Measurements from ENCODE around the gene DFFA.
"Not testable (repeated sequence)": the region's sequence is repeated elsewhere in the genome, so short reads cannot be mapped to it uniquely, and the experiment has no call there.

Gene DFFA

DNA sequence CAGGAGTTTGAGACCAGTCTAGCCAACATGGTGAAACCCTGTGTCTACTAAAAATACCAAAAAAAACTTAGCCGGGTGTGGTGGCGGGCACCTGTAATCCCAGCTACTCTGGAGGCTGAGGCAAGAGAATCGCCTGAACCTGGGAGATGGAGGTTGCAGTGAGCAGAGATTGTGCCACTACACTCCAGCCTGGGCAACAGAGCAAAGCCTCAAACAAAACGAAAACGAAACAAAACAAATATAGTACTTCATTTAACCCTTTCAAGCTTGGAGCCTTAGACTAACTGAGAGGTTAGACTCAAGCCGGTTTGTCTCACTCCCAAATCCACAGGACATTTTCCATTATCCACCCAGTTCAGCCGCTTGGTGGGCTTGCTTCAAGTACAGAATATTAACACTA, 14.9 kb downstream of the DFFA start:
- DNase-seq, result not testable (repeated sequence)

DNA sequence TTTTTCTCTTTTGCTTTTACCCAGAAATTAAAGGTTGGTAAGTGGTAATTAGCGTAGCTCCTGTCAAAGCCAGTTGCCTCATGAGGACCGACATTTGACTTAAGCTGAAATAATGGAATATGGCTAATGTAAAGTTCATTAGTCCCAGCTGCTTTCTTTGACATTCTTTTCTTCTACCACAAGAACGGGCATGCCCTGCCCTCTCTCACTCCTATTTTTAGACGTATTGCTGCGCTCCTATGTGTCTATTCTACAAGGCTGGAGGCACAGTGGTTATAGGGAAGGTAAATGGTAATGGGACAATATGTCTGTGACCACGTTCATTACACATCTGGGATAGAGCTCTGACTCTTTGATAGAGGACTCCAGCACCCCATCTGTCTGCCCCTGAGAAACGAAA, 15.7 kb downstream of the DFFA start:
- DNase-seq, result no peak

DNA sequence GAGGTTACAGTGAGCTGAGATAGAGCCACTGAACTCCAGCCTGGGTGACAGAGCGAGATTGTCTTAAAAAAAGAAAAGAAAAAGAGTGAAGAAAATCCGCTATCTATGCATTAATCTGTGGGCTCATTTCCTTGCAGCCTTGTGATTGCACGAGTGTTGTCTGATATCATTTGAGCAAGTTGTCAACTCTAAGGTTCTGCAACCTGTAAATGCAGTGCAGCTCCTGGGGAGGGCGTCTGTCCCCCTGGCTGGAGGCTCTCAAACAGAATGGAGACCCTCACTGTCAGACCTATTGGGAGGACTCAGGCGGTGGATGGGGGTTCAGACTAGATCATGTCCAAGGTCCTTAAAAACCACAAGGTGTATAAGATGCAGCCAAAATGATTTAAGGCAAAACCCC, 16.3 kb downstream of the DFFA start:
- DNase-seq, result no peak

DNA sequence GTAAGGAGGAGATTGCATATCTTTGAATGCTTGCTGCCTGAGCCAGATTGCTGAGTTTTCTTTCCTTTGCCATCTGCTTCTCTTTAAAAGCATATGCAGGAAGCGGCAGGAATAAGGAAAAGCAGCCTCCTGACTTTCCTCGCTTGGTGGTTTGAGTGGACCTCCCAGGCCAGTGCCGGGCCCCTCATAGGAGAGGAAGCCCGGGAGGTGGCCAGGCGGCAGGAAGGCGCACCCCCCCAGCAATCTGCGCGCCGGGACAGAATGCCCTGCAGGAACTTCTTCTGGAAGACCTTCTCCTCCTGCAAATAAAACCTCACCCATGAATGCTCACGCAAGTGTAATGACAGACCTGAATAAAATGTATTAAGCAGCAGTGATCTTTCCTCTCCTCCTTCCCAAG, 21.0 kb downstream of the DFFA start:
- no peak for DNase-seq

DNA sequence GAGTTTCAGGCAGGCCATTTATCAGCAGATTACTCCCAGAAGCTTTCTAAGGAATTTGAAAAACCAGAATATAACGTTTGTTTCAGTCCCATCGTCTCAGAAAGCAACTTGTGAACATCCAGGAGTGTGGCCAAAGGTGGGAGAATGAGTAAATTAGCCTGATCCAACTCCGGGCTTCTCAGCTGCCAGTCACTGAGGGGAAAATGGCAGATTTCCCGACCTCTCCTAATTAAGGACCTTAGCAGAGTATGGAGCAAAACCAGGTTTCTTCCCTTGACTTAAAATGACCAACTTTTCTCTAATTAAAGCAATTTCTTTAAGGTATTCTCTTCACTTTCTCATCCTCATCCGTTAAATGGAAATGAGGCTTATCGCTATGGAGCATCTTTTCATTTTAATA, 21.5 kb downstream of the DFFA start:
- DNase-seq, result no peak

DNA sequence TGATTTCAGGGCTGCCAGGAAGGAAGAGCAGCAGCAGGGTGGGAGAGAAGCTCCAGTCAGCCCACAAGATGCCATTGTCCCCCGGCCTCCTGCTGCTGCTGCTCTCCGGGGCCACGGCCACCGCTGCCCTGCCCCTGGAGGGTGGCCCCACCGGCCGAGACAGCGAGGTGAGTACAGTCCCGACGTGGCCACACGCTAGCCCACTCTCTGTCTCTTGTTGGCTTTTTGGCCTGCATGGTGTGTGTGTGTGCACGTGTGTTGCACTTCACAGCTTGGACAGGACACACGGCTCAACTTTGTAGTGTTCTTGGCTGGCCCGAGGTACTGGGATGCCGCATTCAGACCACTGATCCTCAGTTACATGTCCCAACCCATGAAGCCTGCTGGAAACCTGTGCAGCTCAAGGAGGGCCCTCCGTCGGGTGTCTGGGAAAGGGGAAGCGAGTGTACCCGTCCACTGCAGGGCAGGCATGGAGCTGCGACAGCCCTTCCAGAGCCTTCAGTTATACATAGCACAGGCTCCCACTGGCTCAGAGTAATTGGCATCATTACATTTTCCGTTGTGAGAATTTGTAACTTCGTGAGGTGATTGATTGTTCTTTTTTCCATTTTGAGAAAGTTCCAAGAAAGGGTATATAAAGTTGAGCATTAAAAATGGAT, 22.0 kb downstream of the DFFA start:
- no peak for DNase-seq

DNA sequence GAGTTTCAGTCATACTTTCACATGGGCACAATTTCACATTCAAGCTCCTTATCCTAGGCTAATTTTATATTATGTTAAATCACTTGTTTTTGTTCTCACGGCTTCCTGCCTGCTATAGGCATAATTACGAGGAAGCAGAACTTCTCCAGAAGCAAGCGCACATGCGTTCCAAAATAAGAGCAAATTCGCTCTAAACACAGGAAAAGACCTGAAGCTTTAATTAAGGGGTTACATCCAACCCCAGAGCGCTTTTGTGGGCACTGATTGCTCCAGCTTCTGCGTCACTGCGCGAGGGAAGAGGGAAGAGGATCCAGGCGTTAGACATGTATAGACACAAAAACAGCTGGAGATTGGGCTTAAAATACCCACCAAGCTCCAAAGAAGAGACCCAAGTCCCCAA, 22.6 kb downstream of the DFFA start, which contains the start of gene CORT:
CORT (plus strand) TSS at position 281 of the 400 bp plus-strand sequence. CDS start 193 bp downstream, outside the sequence.
- DNase-seq, result no peak

DNA sequence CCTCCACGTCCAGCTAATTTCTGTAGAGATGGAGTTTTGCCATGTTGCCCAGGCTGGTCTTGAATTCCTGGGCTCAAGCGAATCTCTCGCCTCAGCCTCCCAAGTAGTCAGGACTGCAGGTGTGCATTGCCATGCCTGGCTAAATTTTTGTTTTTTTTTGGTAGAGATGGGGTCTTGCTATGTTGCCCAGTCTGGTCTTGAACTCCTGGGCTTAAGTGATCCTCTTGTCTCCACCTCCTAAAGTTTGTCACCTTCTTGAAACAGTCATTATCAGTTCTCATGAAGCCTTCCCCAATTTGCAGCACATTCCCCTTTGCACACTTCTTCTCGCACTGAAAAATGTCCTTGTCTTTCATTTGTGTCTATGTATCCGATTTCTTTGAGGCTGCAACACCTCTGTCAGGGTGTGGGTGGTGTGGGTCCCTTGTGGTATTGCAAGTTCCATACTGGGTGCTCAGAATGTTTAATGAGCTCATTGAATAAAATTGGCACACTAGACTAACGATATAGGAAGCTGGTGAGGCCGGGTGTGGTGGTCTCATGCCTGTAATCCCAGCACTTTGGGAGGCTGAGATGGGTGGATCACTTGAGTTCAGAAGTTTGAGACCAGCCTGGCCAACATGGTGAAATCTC, 25.4 kb downstream of the DFFA start:
- DNase-seq, result no peak

DNA sequence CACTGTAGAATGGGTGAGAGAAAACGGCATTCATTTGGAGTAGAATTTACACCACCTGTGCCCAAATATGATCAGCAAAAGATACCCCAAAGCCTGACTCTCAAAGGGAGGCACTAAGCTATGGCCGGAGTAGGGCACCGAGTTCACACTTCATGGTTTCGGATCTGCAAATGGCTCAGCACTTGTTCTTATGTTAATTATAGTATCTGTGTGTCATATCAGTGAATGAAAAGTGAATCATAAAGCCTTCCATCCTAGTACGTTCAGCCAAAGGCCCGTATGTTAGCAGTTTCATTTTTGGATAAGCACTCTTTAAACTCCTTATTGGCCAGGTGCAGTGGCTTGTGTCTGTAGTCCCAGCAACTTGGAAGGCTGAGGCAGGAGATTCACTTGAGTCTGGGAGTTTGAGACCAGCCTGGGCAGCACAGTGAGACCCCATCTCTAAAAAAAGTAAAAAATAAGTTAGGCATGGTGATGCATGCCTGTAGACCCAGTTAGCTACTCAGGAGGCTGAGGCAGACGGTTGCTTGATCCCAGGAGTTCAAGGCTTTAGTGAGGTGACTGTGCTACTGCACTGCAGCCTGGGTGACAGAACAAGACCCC, 27.4 kb downstream of the DFFA start:
- DNase-seq, result no peak

DNA sequence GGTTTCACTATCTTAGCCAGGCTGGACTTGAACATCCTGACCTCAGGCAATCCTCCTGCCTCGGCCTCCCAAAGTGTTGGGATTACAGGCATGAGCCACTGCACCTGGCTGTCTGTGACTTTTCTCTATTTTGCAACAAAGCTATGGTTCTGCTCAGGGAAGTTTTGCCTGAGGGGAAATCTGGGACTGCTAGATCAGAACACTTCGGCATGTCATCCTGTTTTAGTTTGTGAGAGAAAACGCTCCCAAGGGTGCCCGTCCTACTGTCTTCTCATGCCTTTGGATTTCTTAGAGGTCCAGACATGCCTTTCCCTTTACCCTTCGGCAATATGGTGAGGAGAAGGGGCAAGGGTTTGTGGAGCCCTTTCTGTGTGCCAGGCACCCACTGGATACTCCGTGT, 28.1 kb downstream of the DFFA start:
- no peak for DNase-seq

DNA sequence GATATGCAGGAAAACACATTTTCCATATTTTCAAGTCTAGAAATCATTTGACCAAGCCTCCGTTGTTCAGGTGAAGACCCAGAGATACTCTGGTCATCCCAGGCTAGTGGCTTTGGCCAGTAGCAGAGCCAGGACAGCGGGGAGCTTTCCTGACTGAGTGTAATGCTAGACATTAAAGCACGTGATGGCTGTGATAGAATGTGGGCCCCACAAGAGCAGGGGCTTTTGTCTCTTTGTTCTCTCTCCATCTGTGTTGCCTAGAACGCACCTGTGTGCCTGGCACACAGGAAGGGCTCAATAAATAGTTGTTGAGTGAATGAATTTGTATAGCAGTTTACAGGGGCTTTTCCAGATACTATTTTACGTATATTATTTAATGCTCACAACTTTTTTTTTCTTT, 31.5 kb downstream of the DFFA start:
- DNase-seq, result no peak

DNA sequence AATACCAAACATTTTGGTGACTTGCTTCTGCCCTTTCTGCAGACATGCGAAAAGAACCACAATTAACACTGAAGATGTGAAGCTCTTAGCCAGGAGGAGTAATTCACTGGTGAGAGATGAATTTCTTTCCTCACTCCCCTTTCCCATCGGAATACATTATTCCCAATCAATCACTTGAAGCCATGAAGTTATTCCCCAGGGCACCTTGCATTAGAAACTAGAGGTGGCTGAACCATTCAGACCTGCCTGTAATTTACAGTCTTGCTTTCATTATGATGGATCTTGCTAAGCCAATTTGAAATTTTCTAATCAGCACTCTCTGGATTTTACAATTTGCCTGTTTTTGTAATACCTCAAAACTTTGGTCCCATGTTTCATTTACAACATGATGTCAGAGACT, 32.0 kb downstream of the DFFA start:
- DNase-seq, result no peak

DNA sequence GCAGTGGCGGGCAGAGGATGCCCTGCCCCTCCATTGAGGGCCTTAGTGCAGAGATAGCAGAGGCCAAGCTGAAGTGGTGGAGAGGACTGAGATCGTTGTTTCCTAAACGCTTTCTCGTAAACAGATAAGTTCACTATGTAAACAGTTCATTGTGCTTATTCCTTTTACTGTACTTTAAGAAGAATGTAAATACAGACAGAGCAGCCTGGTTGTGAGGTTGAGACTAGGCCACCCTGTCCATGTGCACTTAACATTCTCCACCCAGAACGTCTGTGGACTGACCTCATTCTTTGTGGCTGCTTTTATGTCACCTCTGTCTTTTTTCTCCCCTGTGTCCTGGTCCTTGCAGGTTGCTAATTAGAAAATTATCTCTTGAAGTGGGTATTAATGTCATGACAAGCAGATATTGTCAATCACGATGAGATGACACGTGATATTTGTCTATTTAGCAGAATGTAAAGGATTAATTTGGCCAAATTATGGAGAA, 33.6 kb downstream of the DFFA start:
- DNase-seq, result no peak

DNA sequence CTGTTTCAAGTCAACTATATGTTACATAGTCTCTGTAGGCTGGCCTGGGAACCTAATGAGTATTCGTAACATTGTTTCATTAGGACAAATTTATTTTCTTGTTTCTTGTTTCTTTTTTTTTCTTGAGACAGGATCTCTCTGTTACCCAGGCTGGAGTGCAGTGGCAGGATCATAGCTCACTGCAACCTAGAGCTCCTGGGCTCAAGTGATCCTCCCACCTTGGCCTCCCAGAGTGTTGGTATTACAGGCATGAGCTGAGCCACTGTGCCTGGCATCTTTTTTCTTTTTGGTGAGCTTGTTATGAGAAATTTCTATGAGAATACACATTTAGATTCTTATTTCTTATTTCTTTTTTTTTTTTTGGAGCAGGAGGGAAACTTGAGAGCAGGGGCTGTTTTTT, 35.3 kb downstream of the DFFA start:
- no peak for DNase-seq

DNA sequence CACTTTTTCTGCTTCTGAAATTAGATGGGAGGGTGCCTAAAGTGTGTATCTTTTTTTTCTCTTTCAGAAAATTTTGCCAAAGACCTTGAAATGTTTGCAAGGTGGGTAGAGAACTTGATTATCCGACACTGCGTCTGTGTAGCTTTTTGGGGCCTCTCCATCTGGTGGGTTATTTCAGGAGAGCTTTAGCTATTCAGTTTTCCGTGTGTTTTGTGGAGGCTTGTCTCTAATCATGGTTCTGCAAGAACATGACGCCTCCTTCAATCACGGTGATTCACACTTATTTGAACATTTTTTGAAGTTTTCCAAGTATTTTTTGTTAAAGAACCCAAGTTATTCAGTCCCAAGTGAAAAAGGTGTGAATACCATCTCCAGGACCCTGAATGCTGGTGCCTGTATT, 37.7 kb downstream of the DFFA start:
- DNase-seq, result no peak

DNA sequence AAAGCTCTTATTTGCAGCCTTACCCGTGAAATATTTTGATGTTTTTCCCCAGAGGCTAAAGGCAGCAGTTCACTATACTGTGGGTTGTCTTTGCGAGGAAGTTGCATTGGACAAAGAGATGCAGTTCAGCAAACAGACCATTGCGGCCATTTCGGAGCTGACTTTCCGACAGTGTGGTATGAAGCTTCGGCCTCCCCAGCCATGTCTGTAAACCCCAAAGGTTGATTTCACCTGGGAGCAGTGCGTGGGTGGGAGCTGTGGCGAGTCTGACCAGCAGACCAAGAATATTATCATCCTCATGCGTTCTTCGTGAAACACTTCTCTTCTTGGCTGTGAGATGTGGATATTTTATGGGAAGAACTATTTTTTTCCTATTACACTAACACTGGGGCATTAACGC, 38.5 kb downstream of the DFFA start:
- DNase-seq, result no peak

DNA sequence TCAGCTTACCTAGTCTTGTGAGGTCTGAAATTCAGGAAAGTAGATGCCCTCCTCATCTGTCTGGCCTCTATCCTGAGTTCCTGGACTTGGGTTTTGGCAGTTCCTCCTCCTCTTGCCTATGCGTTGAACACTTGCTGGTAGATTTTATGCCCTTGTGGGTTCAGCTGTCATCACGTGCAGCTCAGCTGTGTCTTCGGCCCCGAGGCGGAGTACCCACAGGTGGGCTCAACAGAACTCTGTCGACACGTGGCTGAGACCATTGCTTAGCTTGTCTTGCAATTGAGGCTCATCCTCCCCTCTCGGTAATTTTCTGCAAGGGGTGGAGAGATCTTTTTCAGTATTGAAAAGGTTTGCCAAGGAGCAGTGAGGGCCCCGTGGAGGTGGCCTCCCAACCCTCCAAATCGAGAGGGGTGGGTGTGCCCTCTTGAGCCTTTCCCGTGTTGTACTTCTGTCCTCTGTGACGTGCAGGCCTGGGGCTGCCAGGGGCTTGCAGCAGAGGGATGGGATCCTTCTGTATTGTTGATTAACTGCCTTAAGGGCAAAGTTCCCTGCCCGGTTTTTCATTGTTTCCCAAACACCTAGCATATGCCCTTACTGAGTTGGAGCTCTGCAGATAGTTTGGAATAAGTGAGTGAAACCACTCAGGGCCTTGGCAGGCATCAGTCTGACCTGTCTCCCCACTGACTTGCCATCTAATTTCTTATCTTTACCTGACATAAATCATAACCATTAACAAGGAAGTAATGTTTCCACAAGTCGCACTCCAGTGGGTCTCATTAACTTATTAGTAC, 39.2 kb downstream of the DFFA start:
- DNase-seq, result no peak

DNA sequence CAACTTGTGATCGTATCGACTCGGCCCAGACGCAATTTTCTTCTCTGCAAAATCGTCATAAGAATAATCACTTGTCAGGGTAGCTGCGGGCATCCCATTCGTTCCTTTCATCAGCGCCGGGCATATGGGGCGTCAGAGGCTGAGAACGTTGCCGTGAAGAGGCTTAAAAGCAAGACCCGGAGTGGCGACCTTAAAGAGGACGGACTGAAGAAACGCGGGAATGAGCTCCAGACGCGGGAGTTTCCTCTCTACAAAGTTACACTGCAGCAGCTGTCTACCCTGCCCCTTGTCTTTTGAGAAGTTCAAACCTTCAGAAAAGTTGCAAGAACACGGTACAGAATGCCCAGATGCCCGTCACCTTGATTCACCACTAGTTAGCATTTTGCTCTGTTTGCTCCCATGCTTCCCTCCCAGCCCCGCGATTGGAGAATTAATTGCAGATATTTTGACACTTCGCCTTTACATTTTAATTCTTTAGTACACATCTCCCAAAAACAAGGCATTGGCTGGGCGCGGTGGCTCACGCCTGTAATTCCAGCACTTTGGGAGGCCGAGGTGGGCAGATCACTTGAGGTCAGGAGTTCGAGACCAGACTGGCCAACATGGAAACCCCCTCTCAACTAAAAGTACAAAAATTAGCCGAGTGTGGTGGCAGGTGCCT, 41.1 kb downstream of the DFFA start:
- DNase-seq, result no peak

DNA sequence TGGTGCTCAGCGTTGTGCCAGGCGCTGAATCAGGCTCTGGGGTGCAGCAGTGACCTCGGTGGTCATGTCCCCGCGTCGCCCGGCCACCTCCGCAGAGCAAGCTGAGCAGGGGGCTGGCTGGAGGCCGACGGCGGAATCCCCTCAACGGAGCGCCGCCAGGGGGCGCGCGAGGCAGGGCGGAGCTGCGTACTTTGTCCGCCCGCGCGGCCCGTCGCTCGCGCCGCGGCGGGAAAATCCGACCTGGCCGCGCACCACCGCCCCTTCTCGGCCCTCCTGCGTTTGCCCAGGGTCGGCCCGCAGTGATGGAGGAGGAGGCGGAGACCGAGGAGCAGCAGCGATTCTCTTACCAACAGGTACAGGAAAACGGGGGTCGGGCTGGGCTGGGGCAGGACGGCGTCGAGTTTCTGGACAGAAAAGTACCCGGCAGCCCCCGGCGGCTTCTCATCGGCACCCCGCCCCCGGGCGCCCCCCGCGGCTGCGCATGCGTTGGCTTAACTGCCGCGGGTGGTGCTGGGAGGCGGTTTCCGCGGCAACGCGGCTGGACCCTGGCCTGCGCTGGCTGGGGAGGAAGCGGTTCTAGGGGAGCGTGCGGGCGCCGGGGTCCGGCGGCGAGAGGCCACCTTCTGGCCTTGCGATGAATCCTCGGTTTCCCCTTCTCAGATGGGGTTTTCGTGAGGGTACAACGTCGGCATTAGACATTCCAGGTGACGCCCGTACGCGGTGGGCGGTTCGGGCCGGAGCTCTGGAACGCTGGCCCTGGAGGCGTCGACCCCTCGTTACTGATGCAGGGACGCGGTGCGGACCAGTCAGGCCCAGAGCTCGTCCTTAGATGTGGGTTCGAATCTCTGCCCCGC, 41.9 kb downstream of the DFFA start, which contains the start of gene CENPS:
CENPS (plus strand) TSS at position 218 of the 854 bp plus-strand sequence; CDS start at position 303, 85 bp downstream.
- DNase-seq, result peak; percentile 74

DNA sequence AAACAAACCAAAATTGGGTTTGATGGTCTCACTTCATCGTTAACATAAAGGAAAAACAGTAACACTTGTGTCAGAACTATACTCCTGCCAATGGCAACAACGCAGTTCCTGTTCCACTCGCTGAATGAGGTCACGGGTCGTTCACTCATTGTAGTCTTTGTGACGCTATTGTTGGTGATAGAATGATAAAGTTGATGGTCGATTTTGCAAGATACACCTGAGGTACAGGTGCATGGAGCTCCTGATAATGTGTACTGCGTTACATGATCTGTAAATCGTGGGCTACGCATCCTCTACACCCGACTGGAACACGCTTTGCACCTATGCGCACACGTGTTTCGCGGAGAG, 42.5 kb downstream of the DFFA start:
- no peak for DNase-seq

DNA sequence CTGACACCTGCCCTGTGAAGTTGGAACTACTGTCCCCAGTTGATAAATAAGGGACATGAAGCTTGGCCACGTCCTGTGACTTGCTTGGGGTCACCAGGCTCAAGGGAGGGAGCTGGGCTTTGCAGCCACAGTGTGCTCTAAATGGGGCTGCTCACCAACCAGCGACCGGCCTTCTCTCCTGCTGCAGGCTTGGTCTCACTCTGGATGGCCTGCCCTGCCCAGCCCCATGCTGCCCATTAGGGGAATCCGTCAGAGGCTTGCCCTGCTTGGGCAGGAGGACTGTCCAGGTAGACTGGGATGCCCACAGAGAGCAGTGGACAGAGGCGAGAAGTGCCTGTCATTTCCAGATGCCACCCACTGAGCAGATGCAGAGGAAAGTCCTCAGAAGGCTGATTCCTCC, 43.3 kb downstream of the DFFA start:
- no peak for DNase-seq

DNA sequence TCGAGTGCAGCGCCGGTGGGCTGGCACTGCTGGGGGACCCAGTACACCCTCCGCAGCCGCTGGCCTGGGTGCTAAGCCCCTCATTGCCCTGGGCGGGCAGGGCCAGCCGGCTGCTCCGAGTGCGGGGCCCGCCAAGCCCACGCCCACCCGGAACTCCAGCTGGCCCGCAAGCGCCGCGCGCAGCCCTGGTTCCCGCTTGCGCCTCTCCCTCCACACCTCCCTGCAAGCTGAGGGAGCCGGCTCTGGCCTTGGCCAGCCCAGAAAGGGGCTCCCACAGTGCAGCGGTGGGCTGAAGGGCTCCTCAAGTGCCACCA, 45.8 kb downstream of the DFFA start:
- not testable (repeated sequence) for DNase-seq

All from NCI-H1417 treated with DMSO at 0.1 percent for 48 hours (cell line).